Endothelial cell of umbilical vein (primary cell): ENCODE results near the gene TBC1D9B. TPM values are rescaled to one million over a fixed set of nuclear protein-coding genes. Genes with fewer than 3 reads are reported as not detected.

ENCODE experiments used
- BruUV-seq: library from RNA; stranded (reverse); fragments of 400-500 nt; replicated peaks from 2 replicates; lab custom pipeline; 2021; lab: Mats Ljungman, UMichigan
- CTCF ChIA-PET: fragments of 300-600, 350-600 bp; sonication (Branson Sonifier 250); formaldehyde crosslinking; loops from one replicate; lab custom pipeline; 2021; ENCODE audit warnings: antibody characterized with exemption, inconsistent platforms; lab: Charles Lee
- POLR2A ChIA-PET: fragments of 300-600, 350-600 bp; sonication (Branson Sonifier 250); formaldehyde crosslinking; loops from one replicate; lab custom pipeline; 2021; ENCODE audit warnings: antibody characterized with exemption, inconsistent platforms; lab: Charles Lee
- DNase-seq: peaks from one replicate; pipeline ENCODE4 v3.0.0-alpha.2; 2011; ENCODE audit warnings: low read depth, low spot score
- FAIRE-seq: peaks from 2 replicates; lab custom pipeline; 2011; peaks lifted over from hg19 to GRCh38; lab: Jason Lieb, UNC
- H2AFZ ChIP-seq: 2 replicates; pipeline ENCODE4 v1.6.0; 2012; ENCODE audit warnings: low read depth, low read length, control low read depth, inconsistent platforms
- H3K27ac ChIP-seq: 2 replicates; pipeline ENCODE4 v1.5.1; 2011; ENCODE audit warnings: low read depth, mild to moderate bottlenecking, control low read depth, low read length, moderate library complexity; ENCODE audit not compliant: insufficient read depth
- H3K27me3 ChIP-seq, 2 experiments: 2 replicates each; pipeline versions ENCODE4 v1.6.0 to v1.6.1; 2011; ENCODE audit warnings: low read length in 2 of 2, mixed read lengths in 1 of 2; ENCODE audit not compliant: control insufficient read depth in 2 of 2, insufficient read depth in 2 of 2
- H3K36me3 ChIP-seq, 2 experiments: 2 replicates in 1 of 2; 3 replicates in 1 of 2; pipeline ENCODE4 v1.5.1; 2011; ENCODE audit warnings: low read length in 2 of 2, mild to moderate bottlenecking in 1 of 2, moderate library complexity in 1 of 2; ENCODE audit not compliant: control insufficient read depth in 2 of 2, insufficient read depth in 2 of 2; ENCODE audit errors: extremely low read depth in 1 of 2
- H3K4me1 ChIP-seq: 3 replicates; pipeline ENCODE4 v1.5.1; 2011; ENCODE audit warnings: mild to moderate bottlenecking, low read length; ENCODE audit not compliant: control insufficient read depth, insufficient read depth; ENCODE audit errors: extremely low read depth
- H3K4me2 ChIP-seq: 2 replicates; pipeline ENCODE4 v1.6.1; 2011; ENCODE audit warnings: low read length, control low read depth, mixed read lengths; ENCODE audit not compliant: insufficient read depth
- H3K4me3 ChIP-seq, 3 experiments: fragments of 200-600 bp in 1 of 3; sonication (generic), shearing (Covaris generic) in 1 of 3; replicated peaks in 1 of 3; 2 replicates each; pipeline ENCODE4 v1.5.1; 2011 to 2016; ENCODE audit warnings: control low read depth in 3 of 3, low read length in 3 of 3, mild to moderate bottlenecking in 2 of 3, inconsistent platforms in 1 of 3, low read depth in 1 of 3, moderate library complexity in 1 of 3; ENCODE audit not compliant: insufficient read depth in 1 of 3
- H3K79me2 ChIP-seq: 2 replicates; pipeline ENCODE4 v1.6.0; 2012; ENCODE audit warnings: low read length, inconsistent platforms; ENCODE audit not compliant: control insufficient read depth, insufficient read depth
- H3K9ac ChIP-seq: replicated peaks from 2 replicates; pipeline ENCODE3; 2011; ENCODE audit warnings: low read length, control low read depth; ENCODE audit not compliant: insufficient read depth; ENCODE audit errors: extremely low read depth
- H3K9me1 ChIP-seq: replicated peaks from 3 replicates; pipeline ENCODE4 v1.6.0; 2011; ENCODE audit warnings: mild to moderate bottlenecking, low read length; ENCODE audit not compliant: control insufficient read depth, insufficient read depth; ENCODE audit errors: extremely low read depth
- H3K9me3 ChIP-seq: replicated peaks from 2 replicates; pipeline ENCODE4 v1.5.1; 2012; ENCODE audit warnings: low read length, inconsistent platforms; ENCODE audit not compliant: control insufficient read depth, insufficient read depth
- H4K20me1 ChIP-seq: replicated peaks from 2 replicates; pipeline ENCODE3; 2011; ENCODE audit warnings: mild to moderate bottlenecking, low read length; ENCODE audit not compliant: control insufficient read depth, insufficient read depth; ENCODE audit errors: extremely low read depth
- CTCF ChIP-seq, 2 donors: IDR thresholded peaks; 1 replicate in 1 of 2; 2 replicates in 1 of 2; pipeline ENCODE4 v1.5.1; 2011; ENCODE audit warnings: low read length in 2 of 2, mild to moderate bottlenecking in 2 of 2, moderate library complexity in 2 of 2, control low read depth in 1 of 2, inconsistent platforms in 1 of 2, low read depth in 1 of 2; ENCODE audit not compliant: insufficient read depth in 1 of 2; ENCODE audit errors: extremely low read depth in 1 of 2
- EZH2 ChIP-seq: IDR thresholded peaks from 2 replicates; pipeline ENCODE4 v1.6.1; 2012; ENCODE audit warnings: borderline replicate concordance, low read depth, mild to moderate bottlenecking, moderate library complexity, low read length, inconsistent platforms; ENCODE audit not compliant: severe bottlenecking
- FOS ChIP-seq: IDR thresholded peaks from 2 replicates; pipeline ENCODE4 v1.6.1; 2011; ENCODE audit warnings: mild to moderate bottlenecking, low read length, moderate library complexity, borderline replicate concordance; ENCODE audit not compliant: insufficient read depth
- GATA2 ChIP-seq: IDR thresholded peaks from 2 replicates; pipeline ENCODE4 v1.7.0; 2011; ENCODE audit warnings: low read depth, mild to moderate bottlenecking, moderate library complexity, mixed read lengths, low read length; ENCODE audit not compliant: insufficient read length, insufficient read depth
- JUN ChIP-seq: IDR thresholded peaks from 2 replicates; pipeline ENCODE4 v1.6.1; 2011; ENCODE audit warnings: borderline replicate concordance, low read depth; ENCODE audit not compliant: insufficient read length, insufficient read depth
- MAX ChIP-seq: IDR thresholded peaks from 2 replicates; pipeline ENCODE4 v1.6.1; 2011; ENCODE audit not compliant: insufficient read depth, insufficient read length
- MYC ChIP-seq: IDR thresholded peaks from one replicate; pipeline ENCODE4 v1.6.1; 2011; ENCODE audit warnings: mild to moderate bottlenecking, low read depth, low read length
- POLR2A ChIP-seq: IDR thresholded peaks from 2 replicates; pipeline ENCODE4 v1.6.1; 2012; ENCODE audit warnings: low read depth, mild to moderate bottlenecking, control low read depth, low read length
- POLR2AphosphoS5 ChIP-seq: IDR thresholded peaks from 2 replicates; pipeline ENCODE4 v1.6.1; 2012; ENCODE audit warnings: low read depth, mild to moderate bottlenecking, control low read depth, low read length, moderate library complexity; ENCODE audit not compliant: insufficient read depth
- dilution Hi-C: fragments of 300-500 bp; cut with MboI; formaldehyde crosslinking; loops from one replicate; pipeline ENCODE4 v1.15.0; 2019; ENCODE audit warnings: low sequenced_read_pairs; ENCODE audit not compliant: extremely low pct_ligation_motif_present
- intact Hi-C: fragments of 100-400 bp; cut with micrococcal nuclease; formaldehyde crosslinking; loops from one replicate; pipeline ENCODE4 v1.10.0; 2022
- polyA plus RNA-seq, 4 experiments: library from polyadenylated mRNA; depleted of rRNA in 3 of 4; stranded (reverse) in 3 of 4; unstranded in 1 of 4; fragments of >200 nt; gene quantifications; 2 replicates each; pipeline versions ENCODE4 v1.2.1 to v1.2.3, GENCODE V29; 2011 to 2012; ENCODE audit warnings: missing spikeins in 1 of 4
- total RNA-seq: library from RNA; stranded (reverse); gene quantifications from 2 replicates; pipeline ENCODE4 v1.2.3, GENCODE V29; 2021

TBC1D9B gene
- total and polyA plus RNA-seq, 2 donors (not counting 3 experiments of a cell fraction or from before 2014, with no cell fraction given) = 82.8 to 150 TPM

DNA sequence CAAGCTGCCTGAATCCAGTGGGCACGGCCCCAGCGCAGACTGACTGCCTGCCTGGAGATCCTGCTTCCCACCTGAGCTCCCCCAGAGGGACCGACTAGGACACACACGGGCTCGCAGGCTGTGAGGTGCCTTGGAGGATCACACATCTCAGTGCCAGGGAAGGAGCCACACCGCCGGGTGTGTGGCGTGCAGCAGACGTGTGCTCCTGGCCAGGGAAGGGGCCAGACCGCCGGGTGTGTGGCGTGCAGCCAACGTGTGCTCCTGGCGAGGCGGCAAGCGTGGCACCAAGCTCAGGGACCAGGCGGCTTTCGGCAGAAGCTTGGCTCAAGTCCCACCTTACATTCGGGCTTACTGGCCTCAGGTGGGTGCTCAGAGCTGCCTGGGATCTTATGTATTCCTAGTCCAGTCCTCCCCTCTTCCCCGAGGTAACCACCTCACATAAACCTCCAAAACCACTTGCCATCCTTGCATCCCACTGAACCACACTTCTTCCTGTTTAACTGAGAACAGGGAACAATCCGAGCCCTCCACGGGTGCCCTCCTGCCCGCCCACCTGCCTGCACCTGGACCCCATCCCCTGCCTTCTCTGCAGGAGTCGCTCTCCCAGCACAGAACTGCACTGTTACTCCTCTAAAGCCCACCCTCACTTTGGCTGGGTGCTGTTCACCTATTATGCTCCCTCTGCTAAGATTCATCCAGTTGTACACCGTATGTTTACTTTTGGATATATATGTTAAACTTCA is 26.7 kb downstream of the TBC1D9B start:
- H3K9me3 ChIP-seq = peaks cover 8% of the 10 kb centered on the region
- DNase-seq (no peak), FAIRE-seq (no peak)
- H3K79me2 ChIP-seq = no peaks in the 10 kb centered on the region
- intact Hi-C loops = no loop called here
- H3K36me3 ChIP-seq = peaks cover 19 to 48% of the 10 kb centered on the region in 2 experiments
- dilution Hi-C loops = no loop called here
- CTCF ChIA-PET = no interaction called here
- POLR2A ChIA-PET = no interaction called here
- H3K27ac ChIP-seq = no peak overlapping the region
- no TSS peak for BruUV-seq
- no peaks in the 10 kb centered on the region for H4K20me1 ChIP-seq
- no peak overlapping the region for H3K9ac ChIP-seq
- no peak overlapping the region for H2AFZ ChIP-seq
- TF ChIP-seq POLR2A (no peak), POLR2AphosphoS5 (no peak), MAX (no peak), JUN (no peak), EZH2 (no peak), MYC (no peak), GATA2 (no peak), FOS (no peak), CTCF (IDR thresholded peaks at IDR 0.05; ENCODE audit: extremely low read depth in 1 of 2, insufficient read depth in 1 of 2, low read depth in 1 of 2, low read length in 2 of 2) (no peak)
- no peaks in the 10 kb centered on the region for H3K9me1 ChIP-seq
- H3K4me2 ChIP-seq = no peak overlapping the region
- no peaks in the 10 kb centered on the region for H3K4me1 ChIP-seq
- no peaks in the 10 kb centered on the region for H3K27me3 ChIP-seq
- no peak overlapping the region for H3K4me3 ChIP-seq
